Panc1 (cell line): Measurements from ENCODE around the gene SLC25A45. TPM values are rescaled to one million over a fixed set of nuclear protein-coding genes. Genes with fewer than 3 reads are reported as not detected.

Experiments used
- ATAC-seq: fragments of 200-7000 bp; cut with Tn5 transposase; 2 replicates; pipeline ENCODE4 v1.9.1; 2020; ENCODE audit warnings: mild to moderate bottlenecking, moderate library complexity
- BruUV-seq: library from RNA; stranded (reverse); fragments of 400-500 nt; replicated peaks from 2 replicates; lab custom pipeline; 2021; lab: Mats Ljungman, UMichigan
- CTCF ChIA-PET: fragments of 300-600 bp; sonication (Branson Sonifier 250); formaldehyde crosslinking; loops from one replicate; lab custom pipeline; 2022; ENCODE audit warnings: antibody characterized with exemption; lab: Charles Lee
- POLR2A ChIA-PET: fragments of 300-600 bp; sonication (Branson Sonifier 250); formaldehyde crosslinking; loops from one replicate; lab custom pipeline; 2022; ENCODE audit warnings: antibody characterized with exemption; lab: Charles Lee
- DNase-seq: peaks from one replicate; pipeline ENCODE4 v3.0.0-alpha.2; 2010; ENCODE audit warnings: low read depth, low spot score
- H3K27ac ChIP-seq: 2 replicates; pipeline ENCODE4 v1.5.1; 2011; ENCODE audit warnings: mild to moderate bottlenecking, low read length, inconsistent platforms
- H3K27me3 ChIP-seq: fragments of 200-500 bp; sonication (Bioruptor generic); 2 replicates; pipeline ENCODE4 v1.6.0; 2014; ENCODE audit warnings: low read length, inconsistent platforms; ENCODE audit not compliant: control insufficient read depth, insufficient read depth
- H3K36me3 ChIP-seq: fragments of 200-500 bp; sonication (Bioruptor generic); 2 replicates; pipeline ENCODE4 v1.5.1; 2014; ENCODE audit warnings: inconsistent platforms, mild to moderate bottlenecking, low read length, moderate library complexity; ENCODE audit not compliant: control insufficient read depth, insufficient read depth
- H3K4me1 ChIP-seq: 2 replicates; pipeline ENCODE4 v1.5.1; 2011; ENCODE audit warnings: inconsistent platforms, mild to moderate bottlenecking, low read length, moderate library complexity; ENCODE audit not compliant: control insufficient read depth, insufficient read depth
- H3K4me3 ChIP-seq, 2 experiments: 2 replicates each; pipeline ENCODE4 v1.5.1; 2011 to 2012; ENCODE audit warnings: low read depth in 2 of 2, low read length in 2 of 2, mild to moderate bottlenecking in 2 of 2, inconsistent platforms in 1 of 2, moderate library complexity in 1 of 2
- H3K9me3 ChIP-seq: fragments of 200-500 bp; sonication (Bioruptor generic); 2 replicates; pipeline ENCODE4 v1.5.1; 2014; ENCODE audit warnings: low read depth, mild to moderate bottlenecking, inconsistent platforms, low read length, moderate library complexity; ENCODE audit not compliant: control insufficient read depth, insufficient read depth
- POLR2AphosphoS5 ChIP-seq: IDR thresholded peaks from 2 replicates; pipeline ENCODE4 v1.6.1; 2012; ENCODE audit warnings: mild to moderate bottlenecking, low read depth, low read length, moderate library complexity
- REST ChIP-seq, 2 experiments: IDR thresholded peaks; 2 replicates each; pipeline ENCODE4 v1.6.1; 2011 to 2012; ENCODE audit warnings: low read depth in 2 of 2, control low read depth in 1 of 2, low read length in 1 of 2, mild to moderate bottlenecking in 1 of 2, moderate library complexity in 1 of 2; ENCODE audit not compliant: insufficient read depth in 1 of 2
- SIN3A ChIP-seq: IDR thresholded peaks from 2 replicates; pipeline ENCODE4 v1.6.1; 2012; ENCODE audit warnings: low read depth, mild to moderate bottlenecking, low read length, moderate library complexity, borderline replicate concordance; ENCODE audit not compliant: insufficient read depth
- TCF7L2 ChIP-seq: IDR thresholded peaks from 2 replicates; pipeline ENCODE4 v1.6.1; 2011; ENCODE audit warnings: mild to moderate bottlenecking, low read depth, low read length, inconsistent platforms
- in situ Hi-C: cut with HindIII; loops from 2 replicates; pipeline ENCODE4 v1.10.0; 2016; ENCODE audit warnings: low sequenced_read_pairs, low pct_unique_long_range_greater_than_20kb
- intact Hi-C: fragments of 100-400 bp; cut with micrococcal nuclease; formaldehyde crosslinking; loops from one replicate; pipeline ENCODE4 v1.10.0; 2022; ENCODE audit not compliant: unreplicated experiment
- total RNA-seq: library from RNA; stranded (reverse); gene quantifications from one replicate; pipeline ENCODE4 v1.2.1, GENCODE V29; 2021; ENCODE audit not compliant: unreplicated experiment
- TF ChIP-seq, protein P1 (sequence below): fragments of 450-650 bp; IDR thresholded peaks from 2 replicates; pipeline ENCODE4 v1.5.1; 2017; ENCODE audit warnings: mild to moderate bottlenecking

SLC25A45 gene
- total RNA-seq, 1 experiment from 2014 or later, result 9.8 TPM

DNA sequence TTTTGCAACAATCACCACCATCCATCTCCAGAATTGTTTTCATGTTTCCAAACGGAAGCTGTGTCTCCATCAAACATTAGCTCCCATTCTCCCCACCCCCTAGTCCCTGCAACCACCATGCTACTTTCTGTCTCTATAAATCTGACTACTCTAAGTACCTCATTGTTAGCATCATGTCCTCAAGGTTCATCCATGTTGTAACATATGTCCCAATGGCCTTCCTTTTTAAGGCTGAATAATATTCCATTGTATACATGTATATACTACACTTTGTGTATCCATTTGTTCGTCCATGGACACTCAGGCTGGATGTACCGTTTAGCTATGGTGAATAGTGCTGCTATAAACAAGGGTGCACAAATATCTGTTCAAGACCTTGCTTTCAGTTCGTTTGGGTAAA lies 57.0 kb downstream of the SLC25A45 start:
- H3K4me1 ChIP-seq, result peaks cover 3% of the 10 kb centered on the region; the same call in 1 of the 2 replicates
- ChIA-PET CTCF (no interaction called here), POLR2A (interaction anchor here (0.6 to 1.0 kb wide), 2 partner anchors 9 to 152 kb away, joined by 3 to 4 read pairs; no protein-coding TSS in a partner anchor)
- no peaks in the 10 kb centered on the region; the same call in 1 of the 2 replicates for H3K36me3 ChIP-seq
- no peak overlapping the region for H3K27ac ChIP-seq
- TF ChIP-seq, protein P1, sequence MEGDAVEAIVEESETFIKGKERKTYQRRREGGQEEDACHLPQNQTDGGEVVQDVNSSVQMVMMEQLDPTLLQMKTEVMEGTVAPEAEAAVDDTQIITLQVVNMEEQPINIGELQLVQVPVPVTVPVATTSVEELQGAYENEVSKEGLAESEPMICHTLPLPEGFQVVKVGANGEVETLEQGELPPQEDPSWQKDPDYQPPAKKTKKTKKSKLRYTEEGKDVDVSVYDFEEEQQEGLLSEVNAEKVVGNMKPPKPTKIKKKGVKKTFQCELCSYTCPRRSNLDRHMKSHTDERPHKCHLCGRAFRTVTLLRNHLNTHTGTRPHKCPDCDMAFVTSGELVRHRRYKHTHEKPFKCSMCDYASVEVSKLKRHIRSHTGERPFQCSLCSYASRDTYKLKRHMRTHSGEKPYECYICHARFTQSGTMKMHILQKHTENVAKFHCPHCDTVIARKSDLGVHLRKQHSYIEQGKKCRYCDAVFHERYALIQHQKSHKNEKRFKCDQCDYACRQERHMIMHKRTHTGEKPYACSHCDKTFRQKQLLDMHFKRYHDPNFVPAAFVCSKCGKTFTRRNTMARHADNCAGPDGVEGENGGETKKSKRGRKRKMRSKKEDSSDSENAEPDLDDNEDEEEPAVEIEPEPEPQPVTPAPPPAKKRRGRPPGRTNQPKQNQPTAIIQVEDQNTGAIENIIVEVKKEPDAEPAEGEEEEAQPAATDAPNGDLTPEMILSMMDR, result no peak
- TF ChIP-seq POLR2AphosphoS5 (no peak), TCF7L2 (no peak), SIN3A (no peak), REST (IDR thresholded peaks at IDR 0.05; ENCODE audit: insufficient read depth in 1 of 2, low read depth in 2 of 2, low read length in 1 of 2) (no peak)
- ATAC-seq (no peak), DNase-seq (no peak)
- intact Hi-C loops, result no loop called here
- no peaks in the 10 kb centered on the region for H3K27me3 ChIP-seq
- no TSS peak for BruUV-seq
- no peak overlapping the region for H3K4me3 ChIP-seq
- no peaks in the 10 kb centered on the region for H3K9me3 ChIP-seq
- in situ Hi-C loops, result no loop called here

Other genes with a start within 250 kb of the SLC25A45 start
- 64.3 TPM for gene SYVN1, start 248.1 kb downstream of the SLC25A45 start, total RNA-seq
- gene SPDYC, start 212.4 kb downstream of the SLC25A45 start, total RNA-seq, result not detected
- 256 TPM for gene CAPN1, start 200.7 kb downstream of the SLC25A45 start, total RNA-seq
- gene POLA2, start 120.7 kb downstream of the SLC25A45 start, total RNA-seq, result 39.0 TPM
- 8.1 TPM for gene CDC42EP2, start 67.8 kb downstream of the SLC25A45 start, total RNA-seq
- gene DPF2, start 48.8 kb downstream of the SLC25A45 start, total RNA-seq, result 97.0 TPM
- 2.4 TPM for gene TIGD3, start 27.9 kb downstream of the SLC25A45 start, total RNA-seq
- gene FRMD8, start 4.0 kb upstream of the SLC25A45 start, total RNA-seq, result 85.8 TPM
- gene NEAT1, start 40.2 kb upstream of the SLC25A45 start, total RNA-seq, result 731 TPM
- gene MALAT1, start 116.4 kb upstream of the SLC25A45 start, total RNA-seq, result 13,645 TPM
- gene SCYL1, start 142.4 kb upstream of the SLC25A45 start, total RNA-seq, result 117 TPM
- 133 TPM for gene LTBP3, start 175.7 kb upstream of the SLC25A45 start, total RNA-seq
- gene ZNRD2, start 187.8 kb upstream of the SLC25A45 start, total RNA-seq, result 61.2 TPM
- gene FAM89B, start 189.9 kb upstream of the SLC25A45 start, total RNA-seq, result 102 TPM
- gene EHBP1L1, start 193.4 kb upstream of the SLC25A45 start, total RNA-seq, result 108 TPM
- gene KCNK7, start 213.2 kb upstream of the SLC25A45 start, total RNA-seq, result 0.69 TPM
- gene MAP3K11, start 231.6 kb upstream of the SLC25A45 start, total RNA-seq, result 124 TPM
- 74.5 TPM for gene PCNX3, start 233.1 kb upstream of the SLC25A45 start, total RNA-seq